ENCODE results near the gene LMF1. TPM values are rescaled to one million over a fixed set of nuclear protein-coding genes. Genes with fewer than 3 reads are reported as not detected.

The LMF1 gene
- total RNA-seq, 2 donors from 2014 or later: 15.8 to 20.1 TPM

DNA sequence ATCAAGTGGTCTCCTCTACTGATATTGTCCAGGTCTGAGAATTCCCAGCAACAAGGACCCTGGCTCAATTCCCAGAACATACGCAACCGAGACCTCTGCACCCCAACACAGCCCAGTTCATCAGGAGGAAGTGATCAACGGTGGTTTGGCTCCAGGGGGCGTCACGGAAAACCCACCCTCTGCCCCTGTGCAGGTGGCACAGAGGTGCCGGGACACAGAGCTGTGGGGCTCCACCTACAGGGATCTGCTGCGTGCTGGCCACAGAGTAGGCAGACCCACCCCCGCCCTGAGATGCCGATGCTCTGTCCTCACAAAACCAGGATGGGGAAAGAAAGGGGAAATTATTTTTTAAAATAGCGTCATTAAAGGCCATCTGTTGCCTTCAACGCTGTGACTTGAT lies 69.6 kb downstream of the LMF1 start:
- Histone ChIP-seq H3K4me3 (no peak overlapping the region), H3K27me3 (no peaks in the 10 kb centered on the region), H3K9me3 (no peaks in the 10 kb centered on the region), H3K36me3 (replicated peaks in 1 of 2; ENCODE audit: insufficient read depth in 1 of 2, low read depth in 2 of 2) (no peaks in the 10 kb centered on the region), H3K4me1 (peaks cover 11% of the 10 kb centered on the region), H3K27ac (no peak overlapping the region)
- ATAC-seq (no peak), DNase-seq (no peak)
- TF ChIP-seq, protein P1, sequence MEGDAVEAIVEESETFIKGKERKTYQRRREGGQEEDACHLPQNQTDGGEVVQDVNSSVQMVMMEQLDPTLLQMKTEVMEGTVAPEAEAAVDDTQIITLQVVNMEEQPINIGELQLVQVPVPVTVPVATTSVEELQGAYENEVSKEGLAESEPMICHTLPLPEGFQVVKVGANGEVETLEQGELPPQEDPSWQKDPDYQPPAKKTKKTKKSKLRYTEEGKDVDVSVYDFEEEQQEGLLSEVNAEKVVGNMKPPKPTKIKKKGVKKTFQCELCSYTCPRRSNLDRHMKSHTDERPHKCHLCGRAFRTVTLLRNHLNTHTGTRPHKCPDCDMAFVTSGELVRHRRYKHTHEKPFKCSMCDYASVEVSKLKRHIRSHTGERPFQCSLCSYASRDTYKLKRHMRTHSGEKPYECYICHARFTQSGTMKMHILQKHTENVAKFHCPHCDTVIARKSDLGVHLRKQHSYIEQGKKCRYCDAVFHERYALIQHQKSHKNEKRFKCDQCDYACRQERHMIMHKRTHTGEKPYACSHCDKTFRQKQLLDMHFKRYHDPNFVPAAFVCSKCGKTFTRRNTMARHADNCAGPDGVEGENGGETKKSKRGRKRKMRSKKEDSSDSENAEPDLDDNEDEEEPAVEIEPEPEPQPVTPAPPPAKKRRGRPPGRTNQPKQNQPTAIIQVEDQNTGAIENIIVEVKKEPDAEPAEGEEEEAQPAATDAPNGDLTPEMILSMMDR (IDR thresholded peaks at IDR 0.05): no peak
- TF ChIP-seq POLR2A (IDR thresholded peaks at IDR 0.05): no peak
- intact Hi-C loops (cut with DNase I): no loop called here
- 72 to 81% methylated on average over 5 to 11 of the region's 11 CpGs for WGBS, 2 donors

DNA sequence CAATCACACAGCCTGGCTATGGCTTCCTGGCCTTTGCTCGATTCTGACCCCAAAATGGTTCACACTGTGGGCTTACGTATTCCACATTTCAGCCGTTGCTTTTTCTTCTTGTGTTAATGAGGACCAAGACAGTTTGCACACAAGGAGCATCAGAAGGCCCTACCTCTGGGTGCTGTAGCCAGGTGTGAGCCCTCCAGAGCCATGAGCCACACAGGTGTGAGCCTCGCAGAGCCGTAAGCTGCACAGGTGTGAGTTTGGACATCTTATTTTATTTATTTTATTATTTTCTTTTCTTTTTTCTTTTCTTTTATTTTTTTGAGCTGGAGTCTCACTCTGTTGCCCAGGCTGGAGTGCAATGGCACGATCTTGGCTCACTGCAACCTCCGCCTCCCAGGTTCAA lies 70.6 kb downstream of the LMF1 start:
- no peak for ATAC-seq
- Histone ChIP-seq H3K36me3 (replicated peaks in 1 of 2; ENCODE audit: insufficient read depth in 1 of 2, low read depth in 2 of 2) (no peaks in the 10 kb centered on the region), H3K4me1 (peaks cover 11% of the 10 kb centered on the region), H3K27me3 (no peaks in the 10 kb centered on the region), H3K9me3 (no peaks in the 10 kb centered on the region), H3K27ac (no peak overlapping the region), H3K4me3 (no peak overlapping the region)
- intact Hi-C loops (cut with DNase I): no loop called here
- TF ChIP-seq, protein P1 (IDR thresholded peaks at IDR 0.05): no peak
- TF ChIP-seq POLR2A (IDR thresholded peaks at IDR 0.05): no peak
- no peak for DNase-seq
- 94 to 95% methylated on average over 7 of the region's 7 CpGs for WGBS, 2 donors

DNA sequence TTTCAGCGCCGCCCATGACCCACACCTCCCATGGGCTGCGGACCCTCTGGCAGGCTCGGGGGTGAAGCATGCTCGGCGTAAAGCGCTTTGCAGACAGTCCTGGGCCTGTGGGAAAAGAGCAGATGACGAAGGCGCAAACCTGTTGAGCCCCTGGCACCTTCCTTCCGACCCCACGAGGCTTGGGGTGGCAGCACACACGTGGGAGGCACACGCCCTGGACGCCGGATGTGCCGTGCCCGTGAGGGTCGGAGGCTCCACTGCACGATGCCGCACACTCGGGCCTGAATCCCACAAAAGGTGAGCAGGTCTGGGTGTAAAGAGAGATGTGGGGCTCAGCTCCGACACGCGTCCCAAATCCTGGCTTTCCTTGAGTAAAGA lies 71.1 kb downstream of the LMF1 start:
- no peaks in the 10 kb centered on the region for H3K36me3 ChIP-seq (replicated peaks in 1 of 2; ENCODE audit: insufficient read depth in 1 of 2, low read depth in 2 of 2)

DNA sequence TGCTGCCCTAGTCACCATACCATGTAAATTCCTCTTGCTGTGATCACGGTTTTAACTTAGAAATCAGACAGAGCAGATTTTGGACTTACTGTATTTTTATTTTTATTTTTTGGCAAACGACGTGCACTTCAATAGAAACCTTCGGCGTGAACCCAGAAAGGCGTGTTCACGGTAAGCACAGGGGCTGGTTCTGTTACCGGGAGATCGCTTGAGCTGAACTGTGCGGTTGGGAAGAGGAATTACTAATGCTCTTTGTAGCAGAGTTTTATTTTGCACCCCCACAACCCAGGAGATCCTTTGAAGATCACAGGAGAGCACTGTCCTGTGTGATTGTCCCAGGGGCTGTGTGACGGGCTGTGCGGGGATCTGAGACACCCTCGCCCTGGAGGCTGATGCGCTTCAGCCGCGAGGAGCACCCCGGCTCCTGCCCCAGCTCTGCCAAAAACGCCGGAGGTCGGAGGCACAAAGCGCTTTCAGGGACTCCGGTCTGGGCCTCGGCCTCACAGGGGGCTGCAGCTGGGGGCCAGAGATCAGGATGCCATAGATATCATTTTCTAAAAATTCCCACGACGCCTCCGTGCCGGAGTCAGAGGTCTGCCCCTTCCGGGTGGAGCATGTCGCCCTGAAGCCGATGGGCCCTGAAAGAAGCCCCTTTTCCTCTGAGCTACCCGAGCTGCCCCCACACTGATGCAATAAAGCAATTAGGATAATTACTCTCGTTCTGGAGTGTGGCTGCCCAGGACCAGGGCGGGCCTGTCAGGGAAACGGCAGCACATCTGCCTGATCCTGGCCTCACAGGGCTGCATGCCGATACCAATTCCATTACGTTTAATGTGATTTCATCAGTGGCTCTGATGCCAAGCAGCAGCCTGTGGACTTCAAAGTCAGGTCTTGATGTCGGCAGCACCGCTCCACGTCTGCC lies 71.8 kb downstream of the LMF1 start:
- Histone ChIP-seq H3K4me3 (no peak overlapping the region), H3K27me3 (no peaks in the 10 kb centered on the region), H3K27ac (no peak overlapping the region), H3K9me3 (no peaks in the 10 kb centered on the region), H3K4me1 (peaks cover 11% of the 10 kb centered on the region), H3K36me3 (replicated peaks in 1 of 2; ENCODE audit: insufficient read depth in 1 of 2, low read depth in 2 of 2) (no peaks in the 10 kb centered on the region)
- intact Hi-C loops (cut with DNase I): no loop called here
- TF ChIP-seq POLR2A (IDR thresholded peaks at IDR 0.05): no peak
- TF ChIP-seq, protein P1 (IDR thresholded peaks at IDR 0.05): no peak
- 93% methylated on average over 29 to 36 of the region's 39 CpGs for whole genome bisulfite sequencing, 2 donors
- DNase-seq: no peak
- no peak for ATAC-seq

More for the DNA sequence above, 71.1 kb downstream of the LMF1 start:
- DNase-seq (no peak), ATAC-seq (no peak)
- Histone ChIP-seq H3K4me1 (peaks cover 11% of the 10 kb centered on the region), H3K27me3 (no peaks in the 10 kb centered on the region), H3K9me3 (no peaks in the 10 kb centered on the region), H3K27ac (no peak overlapping the region), H3K4me3 (no peak overlapping the region)
- WGBS, 2 donors: 97 to 98% methylated on average over 22 to 23 of the region's 24 CpGs
- TF ChIP-seq POLR2A (IDR thresholded peaks at IDR 0.05): no peak
- TF ChIP-seq, protein P1 (IDR thresholded peaks at IDR 0.05): no peak
- intact Hi-C loops (cut with DNase I): no loop called here
